Smooth muscle cell (in vitro differentiated cells): Measurements from ENCODE around the gene DMKN. TPM values are rescaled to one million over a fixed set of nuclear protein-coding genes. Genes with fewer than 3 reads are reported as not detected.

Experiments used
- DNase-seq: peaks from one replicate; lab custom pipeline; 2025; ENCODE audit not compliant: unreplicated experiment; lab: John Stamatoyannopoulos, UW
- H2AFZ ChIP-seq: fragments of 200-600 bp; sonication (generic); 2 replicates; pipeline ENCODE4 v1.6.0; 2016; ENCODE audit warnings: antibody characterized with exemption, low read depth, mild to moderate bottlenecking
- H3F3A ChIP-seq: fragments of 200-600 bp; sonication (generic); 2 replicates; pipeline ENCODE4 v1.6.0; 2017; ENCODE audit warnings: antibody characterized with exemption, low read depth
- H3K27ac ChIP-seq: fragments of 200-600 bp; sonication (generic); 2 replicates; pipeline ENCODE4 v1.5.1; 2016; ENCODE audit warnings: low read depth, mild to moderate bottlenecking
- H3K27me3 ChIP-seq: fragments of 200-600 bp; sonication (generic); 2 replicates; pipeline ENCODE4 v1.6.1; 2016; ENCODE audit warnings: low read depth, mild to moderate bottlenecking
- H3K36me3 ChIP-seq: fragments of 200-600 bp; sonication (generic); 2 replicates; pipeline ENCODE4 v1.5.1; 2016; ENCODE audit warnings: low read depth
- H3K4me1 ChIP-seq: fragments of 200-600 bp; sonication (generic); 2 replicates; pipeline ENCODE4 v1.5.1; 2016; ENCODE audit warnings: low read depth
- H3K4me2 ChIP-seq: fragments of 200-600 bp; sonication (generic); 2 replicates; pipeline ENCODE4 v1.6.0; 2016; ENCODE audit warnings: mild to moderate bottlenecking
- H3K4me3 ChIP-seq: fragments of 200-600 bp; sonication (generic); 2 replicates; pipeline ENCODE4 v1.5.1; 2016; ENCODE audit warnings: mild to moderate bottlenecking
- H3K79me2 ChIP-seq: fragments of 200-600 bp; sonication (generic); 2 replicates; pipeline ENCODE4 v1.6.0; 2016; ENCODE audit warnings: low read depth, mild to moderate bottlenecking
- H3K9ac ChIP-seq: fragments of 200-600 bp; sonication (generic); 2 replicates; pipeline ENCODE4 v1.6.0; 2016; ENCODE audit warnings: low read depth
- H3K9me3 ChIP-seq: fragments of 200-600 bp; sonication (generic); replicated peaks from 2 replicates; pipeline ENCODE4 v1.5.1; 2016; ENCODE audit warnings: low read depth
- H4K20me1 ChIP-seq: fragments of 200-600 bp; sonication (generic); 2 replicates; pipeline ENCODE4 v1.6.0; 2016; ENCODE audit warnings: low read depth
- WGBS: methylation state at CpG from one replicate; pipeline ENCODE4 v1.1.7; 2016; ENCODE audit warnings: low lambda C conversion rate; 5-methylcytosine and 5-hydroxymethylcytosine counted together
- polyA plus RNA-seq: library from polyadenylated mRNA; unstranded; fragments of >200 nt; fragmentation: Nextera tagmentation; extraction: Ambion mirVana; gene quantifications from 2 replicates; pipeline ENCODE4 v1.2.1, GENCODE V29; 2016
- total RNA-seq: library from RNA; depleted of rRNA; stranded (reverse); fragments of >200 nt; gene quantifications from 2 replicates; pipeline ENCODE4 v1.2.3, GENCODE V29; 2014
- TF ChIP-seq, protein P1 (sequence below): fragments of 200-600 bp; sonication (generic); IDR thresholded peaks from 2 replicates; pipeline ENCODE4 v1.5.1; 2017; ENCODE audit warnings: borderline replicate concordance, mild to moderate bottlenecking, antibody characterized with exemption; ENCODE audit not compliant: insufficient read depth, poor library complexity, severe bottlenecking

Gene DMKN
- total and polyA plus RNA-seq, 2 experiments from 2014 or later, result 31.2 to 132 TPM

DNA sequence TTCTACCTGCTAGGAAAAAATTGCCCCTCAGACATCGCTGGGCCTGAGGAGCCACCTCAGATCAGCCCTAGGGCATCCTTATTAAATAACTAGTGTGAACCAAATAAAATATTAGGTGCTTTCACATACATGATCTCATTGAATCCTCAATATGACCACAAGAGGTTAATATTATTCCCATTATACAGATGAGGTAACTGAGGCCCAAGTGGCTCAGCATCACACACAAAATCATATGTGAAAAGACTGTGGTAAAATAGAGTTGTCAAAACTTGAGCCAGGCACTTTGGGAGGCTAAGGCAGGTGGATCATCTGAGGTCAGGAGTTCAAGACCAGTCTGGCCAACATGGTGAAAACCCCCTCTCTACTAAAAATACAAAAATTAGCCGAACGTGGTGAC lies 2.9 kb upstream of the DMKN start:
- TF ChIP-seq, protein P1, sequence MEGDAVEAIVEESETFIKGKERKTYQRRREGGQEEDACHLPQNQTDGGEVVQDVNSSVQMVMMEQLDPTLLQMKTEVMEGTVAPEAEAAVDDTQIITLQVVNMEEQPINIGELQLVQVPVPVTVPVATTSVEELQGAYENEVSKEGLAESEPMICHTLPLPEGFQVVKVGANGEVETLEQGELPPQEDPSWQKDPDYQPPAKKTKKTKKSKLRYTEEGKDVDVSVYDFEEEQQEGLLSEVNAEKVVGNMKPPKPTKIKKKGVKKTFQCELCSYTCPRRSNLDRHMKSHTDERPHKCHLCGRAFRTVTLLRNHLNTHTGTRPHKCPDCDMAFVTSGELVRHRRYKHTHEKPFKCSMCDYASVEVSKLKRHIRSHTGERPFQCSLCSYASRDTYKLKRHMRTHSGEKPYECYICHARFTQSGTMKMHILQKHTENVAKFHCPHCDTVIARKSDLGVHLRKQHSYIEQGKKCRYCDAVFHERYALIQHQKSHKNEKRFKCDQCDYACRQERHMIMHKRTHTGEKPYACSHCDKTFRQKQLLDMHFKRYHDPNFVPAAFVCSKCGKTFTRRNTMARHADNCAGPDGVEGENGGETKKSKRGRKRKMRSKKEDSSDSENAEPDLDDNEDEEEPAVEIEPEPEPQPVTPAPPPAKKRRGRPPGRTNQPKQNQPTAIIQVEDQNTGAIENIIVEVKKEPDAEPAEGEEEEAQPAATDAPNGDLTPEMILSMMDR, result no peak
- Histone ChIP-seq H3K27me3 (no peaks in the 10 kb centered on the region), H3K4me2 (no peak overlapping the region), H4K20me1 (no peaks in the 10 kb centered on the region), H3K36me3 (no peaks in the 10 kb centered on the region), H2AFZ (no peak overlapping the region), H3K27ac (no peak overlapping the region), H3K4me3 (no peak overlapping the region), H3F3A (no peaks in the 10 kb centered on the region), H3K9ac (no peak overlapping the region), H3K79me2 (no peaks in the 10 kb centered on the region), H3K4me1 (no peaks in the 10 kb centered on the region), H3K9me3 (no peaks in the 10 kb centered on the region)
- no peak for DNase-seq
- WGBS, result 96% methylated on average over 3 of the region's 3 CpGs

DNA sequence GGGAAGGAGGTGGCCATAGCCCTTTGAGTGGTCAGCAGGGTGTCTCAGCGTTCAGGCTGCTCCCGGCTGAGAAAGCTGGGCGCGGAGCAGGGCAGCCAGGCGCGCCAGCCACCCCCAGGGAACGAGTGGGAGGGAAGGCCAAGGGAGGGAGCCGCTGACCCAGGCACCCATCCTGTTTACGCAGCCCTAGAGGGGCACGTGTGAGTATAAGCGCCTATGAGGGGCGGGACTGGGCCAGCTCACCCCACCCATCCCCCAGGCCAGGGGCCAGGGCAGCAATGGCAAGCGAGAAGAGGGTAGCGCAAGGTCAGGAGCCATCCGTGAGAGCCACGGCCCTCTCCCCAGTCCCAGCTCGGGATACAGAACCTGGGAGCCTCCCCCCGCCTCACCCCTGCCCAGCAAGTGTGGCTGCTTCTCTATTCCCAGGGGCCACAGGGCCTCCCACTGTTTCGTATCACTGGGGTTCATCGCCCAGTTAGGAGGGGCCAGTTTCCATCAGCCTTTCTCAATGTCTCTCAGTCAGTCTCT lies 897 bp upstream of the DMKN start:
- Histone ChIP-seq H3K36me3 (no peaks in the 10 kb centered on the region), H3K9ac (no peak overlapping the region), H3K27ac (no peak overlapping the region), H4K20me1 (no peaks in the 10 kb centered on the region), H3K4me2 (peak overlapping the region; percentile 54), H3K9me3 (no peaks in the 10 kb centered on the region), H3K4me3 (no peak overlapping the region), H3F3A (no peaks in the 10 kb centered on the region), H2AFZ (no peak overlapping the region), H3K79me2 (no peaks in the 10 kb centered on the region), H3K27me3 (no peaks in the 10 kb centered on the region), H3K4me1 (no peaks in the 10 kb centered on the region)
- TF ChIP-seq, protein P1, result no peak
- no peak for DNase-seq
- 35% methylated on average over 15 of the region's 20 CpGs for WGBS

DNA sequence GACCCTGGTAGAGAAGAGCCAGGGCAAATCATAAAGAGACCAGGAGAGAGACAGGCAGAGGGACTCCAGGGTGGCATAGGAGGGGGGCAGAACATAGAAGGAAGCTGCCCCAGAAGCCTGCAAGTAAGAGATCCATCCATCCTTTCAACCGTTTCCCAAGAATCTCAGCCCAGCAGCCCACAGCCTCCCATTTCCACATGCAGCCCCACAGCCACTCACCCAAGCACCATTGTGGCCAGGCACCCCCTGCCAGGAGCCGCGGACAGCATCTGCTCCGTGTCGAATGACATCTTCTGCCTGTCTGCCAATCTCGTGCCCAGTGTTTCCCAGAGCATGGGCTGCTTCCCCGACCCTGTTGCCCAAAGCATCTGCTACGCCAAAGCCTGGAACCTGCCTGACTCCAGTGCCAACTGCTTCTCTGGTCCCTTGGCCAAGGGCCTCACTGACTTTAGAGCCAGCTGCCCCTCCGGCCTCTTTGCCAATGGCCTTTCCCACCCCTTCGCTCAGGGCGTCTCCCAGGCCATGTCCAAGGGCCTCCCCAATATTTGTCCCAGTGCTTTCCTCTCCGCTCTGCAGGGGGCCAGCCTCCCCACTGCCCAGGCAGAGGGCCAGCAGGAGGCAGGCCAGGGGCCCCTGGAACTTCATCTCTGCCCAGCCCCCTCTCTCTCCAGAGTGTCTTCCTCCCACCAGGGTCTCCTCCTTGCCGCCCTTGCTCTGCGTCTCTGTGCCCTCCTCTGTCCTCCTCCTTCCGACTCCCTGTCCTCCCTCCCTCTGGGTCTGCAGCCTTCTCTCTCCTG lies 420 bp downstream of the DMKN start:
- Histone ChIP-seq H3K27me3 (peaks cover 7% of the 10 kb centered on the region), H3K36me3 (no peaks in the 10 kb centered on the region), H3K9ac (no peak overlapping the region), H3K4me2 (no peak overlapping the region), H2AFZ (no peak overlapping the region), H4K20me1 (no peaks in the 10 kb centered on the region), H3F3A (no peaks in the 10 kb centered on the region), H3K4me1 (peaks cover 7% of the 10 kb centered on the region), H3K4me3 (no peak overlapping the region), H3K27ac (no peak overlapping the region), H3K9me3 (no peaks in the 10 kb centered on the region), H3K79me2 (no peaks in the 10 kb centered on the region)
- no peak for DNase-seq
- 89% methylated on average over 15 of the region's 15 CpGs for WGBS
- TF ChIP-seq, protein P1, result no peak

DNA sequence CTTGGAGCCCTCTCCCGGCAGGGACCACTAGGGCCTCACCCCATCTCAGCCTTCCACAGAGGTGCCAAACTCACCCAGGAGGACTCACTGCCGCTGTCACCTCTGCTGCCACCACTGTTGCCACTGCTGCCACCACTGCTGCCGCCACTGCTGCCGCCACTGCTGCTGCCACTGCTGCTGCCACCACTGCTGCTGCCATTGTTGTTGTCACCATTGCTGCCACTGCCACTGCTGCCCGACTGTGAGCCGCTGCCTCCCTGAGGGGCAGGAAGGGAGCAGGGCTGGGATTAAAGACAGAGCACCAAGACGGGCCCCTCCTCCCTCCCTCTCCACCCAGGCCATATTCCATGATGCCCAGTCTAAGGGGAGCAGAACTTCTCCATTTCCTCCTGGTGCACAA lies 2.1 kb downstream of the DMKN start:
- Histone ChIP-seq H3F3A (no peaks in the 10 kb centered on the region), H3K27me3 (peaks cover 8% of the 10 kb centered on the region), H3K36me3 (no peaks in the 10 kb centered on the region), H3K4me3 (no peak overlapping the region), H3K79me2 (no peaks in the 10 kb centered on the region), H3K9me3 (no peaks in the 10 kb centered on the region), H3K9ac (no peak overlapping the region), H3K4me2 (no peak overlapping the region), H2AFZ (no peak overlapping the region), H4K20me1 (no peaks in the 10 kb centered on the region), H3K27ac (no peak overlapping the region), H3K4me1 (peaks cover 7% of the 10 kb centered on the region)
- WGBS, result 86% methylated on average over 7 of the region's 7 CpGs
- DNase-seq, result no peak
- TF ChIP-seq, protein P1, result no peak
